HepG2 (cell line): ENCODE data around the gene P2RY8.

Source experiments
- CEBPB ChIP-seq: IDR thresholded peaks from 2 replicates; pipeline ENCODE4 v1.6.1; 2011; ENCODE audit warnings: low read depth, low read length, improper control_type of control experiment, borderline replicate concordance
- KLF15 ChIP-seq: sonication (generic); formaldehyde crosslinking; IDR thresholded peaks from 2 replicates; pipeline ENCODE4 v1.8.1; 2023; ENCODE audit warnings: borderline replicate concordance, mild to moderate bottlenecking, inconsistent platforms, missing genetic modification reagents, mixed read lengths
- TF ChIP-seq, protein P1 (sequence below): sonication (generic); formaldehyde crosslinking; IDR thresholded peaks from 2 replicates; pipeline ENCODE4 v1.5.0; 2020; ENCODE audit warnings: mild to moderate bottlenecking, missing genetic modification reagents, moderate library complexity

DNA sequence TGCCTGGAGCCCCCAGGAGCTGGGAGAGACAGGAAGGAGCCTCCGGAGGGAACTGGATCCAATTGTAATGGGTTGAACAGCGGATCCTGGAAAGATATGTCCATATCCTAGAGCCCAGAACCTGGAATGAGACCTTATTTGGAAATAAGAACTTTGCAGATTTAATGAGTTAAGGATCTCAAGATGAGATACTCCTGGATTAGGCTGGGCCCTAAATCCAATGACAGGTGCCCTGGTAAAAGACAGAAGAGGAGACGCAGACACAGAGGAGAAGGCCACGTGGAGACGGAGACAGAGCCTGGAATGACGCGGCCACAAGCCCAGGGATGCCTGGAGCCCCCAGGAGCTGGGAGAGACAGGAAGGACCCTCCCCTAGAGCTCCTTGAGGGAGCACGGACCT, 34.1 kb downstream of the P2RY8 start:
- no peak for TF ChIP-seq KLF15 (CRISPR knock-in tag)
- TF ChIP-seq, protein P1, sequence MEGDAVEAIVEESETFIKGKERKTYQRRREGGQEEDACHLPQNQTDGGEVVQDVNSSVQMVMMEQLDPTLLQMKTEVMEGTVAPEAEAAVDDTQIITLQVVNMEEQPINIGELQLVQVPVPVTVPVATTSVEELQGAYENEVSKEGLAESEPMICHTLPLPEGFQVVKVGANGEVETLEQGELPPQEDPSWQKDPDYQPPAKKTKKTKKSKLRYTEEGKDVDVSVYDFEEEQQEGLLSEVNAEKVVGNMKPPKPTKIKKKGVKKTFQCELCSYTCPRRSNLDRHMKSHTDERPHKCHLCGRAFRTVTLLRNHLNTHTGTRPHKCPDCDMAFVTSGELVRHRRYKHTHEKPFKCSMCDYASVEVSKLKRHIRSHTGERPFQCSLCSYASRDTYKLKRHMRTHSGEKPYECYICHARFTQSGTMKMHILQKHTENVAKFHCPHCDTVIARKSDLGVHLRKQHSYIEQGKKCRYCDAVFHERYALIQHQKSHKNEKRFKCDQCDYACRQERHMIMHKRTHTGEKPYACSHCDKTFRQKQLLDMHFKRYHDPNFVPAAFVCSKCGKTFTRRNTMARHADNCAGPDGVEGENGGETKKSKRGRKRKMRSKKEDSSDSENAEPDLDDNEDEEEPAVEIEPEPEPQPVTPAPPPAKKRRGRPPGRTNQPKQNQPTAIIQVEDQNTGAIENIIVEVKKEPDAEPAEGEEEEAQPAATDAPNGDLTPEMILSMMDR (CRISPR knock-in tag) = no peak
- TF ChIP-seq CEBPB = no peak
